Trophoblast cell (in vitro differentiated cells and primary cell): ENCODE data around the gene SH2B3.

ENCODE experiments used
- DNase-seq, 2 donors: peaks; one replicate each; pipeline ENCODE4 v3.0.0-alpha.2; 2016
- H2AFZ ChIP-seq: 2 replicates; pipeline ENCODE4 v1.6.1; 2013; ENCODE audit warnings: low read length, moderate library complexity, mild to moderate bottlenecking; ENCODE audit not compliant: insufficient read depth, poor library complexity
- H2AK5ac ChIP-seq: 2 replicates; pipeline ENCODE4 v1.6.1; 2013; ENCODE audit warnings: mild to moderate bottlenecking, low read length
- H2BK120ac ChIP-seq: 2 replicates; pipeline ENCODE4 v1.6.1; 2013; ENCODE audit warnings: low read length, mild to moderate bottlenecking, moderate library complexity; ENCODE audit not compliant: insufficient read depth, poor library complexity
- H2BK12ac ChIP-seq: 2 replicates; pipeline ENCODE4 v1.6.1; 2013; ENCODE audit warnings: mild to moderate bottlenecking, low read length, moderate library complexity
- H2BK5ac ChIP-seq: 2 replicates; pipeline ENCODE4 v1.6.1; 2013; ENCODE audit warnings: low read length, low read depth, moderate library complexity, mild to moderate bottlenecking; ENCODE audit not compliant: poor library complexity
- H3K14ac ChIP-seq: 2 replicates; pipeline ENCODE4 v1.6.1; 2013; ENCODE audit warnings: mild to moderate bottlenecking, low read length
- H3K18ac ChIP-seq: 2 replicates; pipeline ENCODE4 v1.6.1; 2013; ENCODE audit warnings: mild to moderate bottlenecking, low read length
- H3K23ac ChIP-seq: 2 replicates; pipeline ENCODE4 v1.6.1; 2013; ENCODE audit warnings: low read length
- H3K27ac ChIP-seq: 2 replicates; pipeline ENCODE4 v1.5.1; 2013; ENCODE audit warnings: low read depth, mild to moderate bottlenecking, inconsistent platforms, low read length, moderate library complexity
- H3K27me3 ChIP-seq: 2 replicates; pipeline ENCODE4 v1.6.1; 2013; ENCODE audit warnings: inconsistent platforms, mild to moderate bottlenecking, low read length, moderate library complexity; ENCODE audit not compliant: insufficient read depth
- H3K36me3 ChIP-seq, 2 experiments: 1 replicate in 1 of 2; 2 replicates in 1 of 2; pipeline ENCODE4 v1.6.1; 2013; ENCODE audit warnings: low read length in 2 of 2, mild to moderate bottlenecking in 2 of 2, moderate library complexity in 1 of 2; ENCODE audit not compliant: insufficient read depth in 2 of 2, control insufficient read depth in 1 of 2
- H3K4ac ChIP-seq: 2 replicates; pipeline ENCODE4 v1.6.1; 2013; ENCODE audit warnings: low read depth, mild to moderate bottlenecking, low read length, moderate library complexity
- H3K4me1 ChIP-seq, 2 experiments: 1 replicate in 1 of 2; 2 replicates in 1 of 2; pipeline ENCODE4 v1.6.1; 2013; ENCODE audit warnings: low read length in 2 of 2, mild to moderate bottlenecking in 2 of 2, moderate library complexity in 1 of 2; ENCODE audit not compliant: insufficient read depth in 2 of 2, control insufficient read depth in 1 of 2
- H3K4me2 ChIP-seq: 2 replicates; pipeline ENCODE4 v1.6.1; 2013; ENCODE audit warnings: inconsistent platforms, mild to moderate bottlenecking, low read length, moderate library complexity
- H3K4me3 ChIP-seq: 2 replicates; pipeline ENCODE4 v1.5.1; 2013; ENCODE audit warnings: mild to moderate bottlenecking, low read depth, low read length, inconsistent platforms
- H3K79me1 ChIP-seq: one replicate; pipeline ENCODE4 v1.6.1; 2013; ENCODE audit warnings: low read length
- H3K79me2 ChIP-seq: 2 replicates; pipeline ENCODE4 v1.6.1; 2013; ENCODE audit warnings: low read length, mild to moderate bottlenecking; ENCODE audit not compliant: control insufficient read depth, insufficient read depth, poor library complexity
- H3K9ac ChIP-seq: 2 replicates; pipeline ENCODE4 v1.6.1; 2013; ENCODE audit warnings: mild to moderate bottlenecking, low read length
- H3K9me3 ChIP-seq: 2 replicates; pipeline ENCODE4 v1.6.1; 2013; ENCODE audit warnings: low read depth, mild to moderate bottlenecking, control low read depth, inconsistent platforms, low read length; ENCODE audit not compliant: insufficient read depth
- H4K12ac ChIP-seq: 2 replicates; pipeline ENCODE4 v1.6.1; 2013; ENCODE audit warnings: low read depth, mild to moderate bottlenecking, low read length, moderate library complexity
- H4K8ac ChIP-seq: 2 replicates; pipeline ENCODE4 v1.6.1; 2013; ENCODE audit warnings: low read depth, mild to moderate bottlenecking, low read length, moderate library complexity
- H4K91ac ChIP-seq: one replicate; pipeline ENCODE4 v1.6.1; 2013; ENCODE audit warnings: low read depth, mild to moderate bottlenecking, low read length, moderate library complexity
- WGBS: extraction: QIAGEN DNeasy Blood & Tissue Kit; methylation state at CpG from one replicate; pipeline ENCODE4 v1.1.7; 2013; ENCODE audit warnings: missing lambda C conversion rate; ENCODE audit not compliant: insufficient read length, insufficient coverage; ENCODE audit errors: extremely low coverage; 5-methylcytosine and 5-hydroxymethylcytosine counted together

SH2B3 gene

DNA sequence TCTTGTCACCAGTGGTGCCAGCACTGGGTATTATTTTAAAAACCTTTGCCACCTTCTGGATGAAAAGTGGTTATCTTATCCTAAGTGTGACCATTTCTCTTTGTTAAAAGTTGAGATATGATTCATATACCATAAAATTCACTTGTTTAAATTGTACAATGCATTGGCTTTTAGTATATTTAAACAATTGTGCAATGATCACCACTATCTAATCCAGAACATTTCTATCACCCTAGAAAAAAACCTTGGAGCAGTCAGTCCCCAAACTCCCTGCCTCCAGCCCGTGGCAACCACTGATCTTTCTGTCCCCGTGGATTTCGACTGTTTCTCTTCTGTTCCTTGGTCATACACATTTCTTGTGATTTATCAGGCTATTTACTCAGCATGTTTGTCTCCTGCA lies 28.3 kb downstream of the SH2B3 start:
- Histone ChIP-seq H3K14ac (no peak overlapping the region), H2BK12ac (no peak overlapping the region), H4K91ac (no peak overlapping the region), H2BK5ac (no peak overlapping the region), H3K27ac (no peak overlapping the region), H3K4ac (no peak overlapping the region), H3K18ac (no peak overlapping the region), H3K9ac (no peak overlapping the region), H3K36me3 (no peaks in the 10 kb centered on the region), H3K4me3 (no peak overlapping the region), H4K12ac (no peak overlapping the region), H4K8ac (no peak overlapping the region), H2AK5ac (no peak overlapping the region), H3K4me2 (no peak overlapping the region), H3K79me1 (no peaks in the 10 kb centered on the region), H3K79me2 (no peaks in the 10 kb centered on the region), H3K4me1 (peaks cover 0 to 4% of the 10 kb centered on the region in 2 experiments), H2AFZ (no peak overlapping the region), H3K9me3 (peaks cover 3% of the 10 kb centered on the region), H2BK120ac (no peak overlapping the region), H3K27me3 (no peaks in the 10 kb centered on the region), H3K23ac (no peak overlapping the region)
- no peak for DNase-seq
- no CpG with 5 or more reads among the region's 3 CpGs for WGBS

DNA sequence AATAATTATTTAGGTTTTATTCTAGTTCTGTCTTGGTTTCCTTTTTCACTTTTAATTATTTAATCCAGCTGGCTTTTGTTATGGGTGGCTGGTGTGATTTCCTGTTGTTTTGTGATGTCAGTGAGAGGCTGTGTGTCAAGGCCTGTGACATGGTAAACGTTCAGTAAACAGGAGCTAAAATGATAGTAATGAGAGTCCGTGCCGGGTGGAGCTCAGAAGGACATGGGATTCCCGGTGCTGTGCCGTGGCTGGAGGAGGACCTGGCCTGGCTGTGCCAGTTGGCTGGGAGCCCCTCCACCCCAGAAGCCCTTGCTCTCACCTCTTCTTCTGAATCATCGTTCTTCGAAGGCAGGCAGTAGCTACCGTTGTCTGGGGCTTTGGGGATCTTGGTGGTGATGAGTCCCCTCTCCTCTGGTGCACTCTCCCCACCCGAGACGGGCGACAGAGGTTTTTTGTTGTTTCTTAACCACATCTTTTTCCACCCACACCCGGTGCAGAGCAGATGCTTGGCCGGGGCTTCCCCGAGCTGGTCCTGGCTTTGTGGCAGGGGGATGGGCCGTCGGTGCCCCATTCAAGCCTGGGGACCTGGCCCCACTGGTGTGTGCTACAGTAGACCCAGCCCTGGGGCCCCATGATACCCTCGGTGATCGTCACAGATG lies 29.1 kb downstream of the SH2B3 start:
- Histone ChIP-seq H3K4me1 (peaks cover 0 to 4% of the 10 kb centered on the region in 2 experiments), H2BK120ac (no peak overlapping the region), H3K4me3 (no peak overlapping the region), H3K18ac (no peak overlapping the region), H3K9me3 (peaks cover 3% of the 10 kb centered on the region), H3K4ac (no peak overlapping the region), H3K27ac (no peak overlapping the region), H3K14ac (no peak overlapping the region), H2BK5ac (no peak overlapping the region), H2BK12ac (no peak overlapping the region), H3K36me3 (no peaks in the 10 kb centered on the region), H4K12ac (no peak overlapping the region), H3K9ac (no peak overlapping the region), H2AK5ac (no peak overlapping the region), H2AFZ (no peak overlapping the region), H4K91ac (no peak overlapping the region), H3K79me1 (no peaks in the 10 kb centered on the region), H4K8ac (no peak overlapping the region), H3K23ac (no peak overlapping the region), H3K4me2 (no peak overlapping the region), H3K79me2 (no peaks in the 10 kb centered on the region), H3K27me3 (no peaks in the 10 kb centered on the region)
- DNase-seq: no peak
- WGBS: no CpG with 5 or more reads among the region's 18 CpGs

- H3K27me3 ChIP-seq: no peaks in the 10 kb centered on the region
- no peak overlapping the region for H2BK12ac ChIP-seq
- H3K4me3 ChIP-seq: no peak overlapping the region
- H3K4ac ChIP-seq: no peak overlapping the region
- H3K36me3 ChIP-seq: no peaks in the 10 kb centered on the region
- no peak overlapping the region for H3K18ac ChIP-seq
- no peak overlapping the region for H2AK5ac ChIP-seq
- H3K23ac ChIP-seq: no peak overlapping the region
- no peak overlapping the region for H3K9ac ChIP-seq
- H4K91ac ChIP-seq: no peak overlapping the region
- H3K9me3 ChIP-seq: peaks cover 3% of the 10 kb centered on the region
- H2AFZ ChIP-seq: no peak overlapping the region
- no peak for DNase-seq
- H2BK120ac ChIP-seq: no peak overlapping the region
- H2BK5ac ChIP-seq: no peak overlapping the region
- no CpG with 5 or more reads among the region's 16 CpGs for WGBS
- H3K79me2 ChIP-seq: no peaks in the 10 kb centered on the region
- H3K27ac ChIP-seq: no peak overlapping the region
- no peak overlapping the region for H3K4me2 ChIP-seq
- H3K14ac ChIP-seq: no peak overlapping the region
- no peak overlapping the region for H4K8ac ChIP-seq
- H3K79me1 ChIP-seq: no peaks in the 10 kb centered on the region
- peaks cover 0 to 4% of the 10 kb centered on the region in 2 experiments for H3K4me1 ChIP-seq
- H4K12ac ChIP-seq: no peak overlapping the region
Observed at GRCh38 chr12:111435661-111436201, 30.0 kb downstream of the SH2B3 start.

DNA sequence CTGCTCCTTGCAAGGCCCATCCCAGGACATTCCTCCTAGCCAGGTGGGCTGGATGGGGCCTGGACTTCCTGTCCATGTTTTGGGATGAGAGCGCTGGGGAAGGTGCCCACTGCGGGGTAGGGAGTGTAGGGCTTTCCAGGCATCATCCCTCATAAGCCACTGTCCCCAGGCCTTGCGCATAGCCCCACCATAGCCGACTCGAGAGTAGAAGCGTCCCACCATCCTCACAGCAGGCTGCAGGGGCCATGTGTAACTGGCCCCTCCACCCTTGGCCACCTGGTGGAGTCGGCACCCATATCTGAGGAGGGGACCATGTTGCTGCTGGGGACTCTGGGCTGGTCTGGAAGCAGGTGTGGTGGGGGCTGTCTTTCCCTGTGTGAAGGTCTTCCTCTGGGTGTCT lies 30.5 kb downstream of the SH2B3 start:
- H3K27ac ChIP-seq: no peak overlapping the region
- H3K4me3 ChIP-seq: no peak overlapping the region
- WGBS: no CpG with 5 or more reads among the region's 7 CpGs
- no peaks in the 10 kb centered on the region for H3K36me3 ChIP-seq
- H3K79me1 ChIP-seq: no peaks in the 10 kb centered on the region
- no peak overlapping the region for H2BK5ac ChIP-seq
- H3K18ac ChIP-seq: no peak overlapping the region
- H3K23ac ChIP-seq: no peak overlapping the region
- H2AFZ ChIP-seq: no peak overlapping the region
- H3K79me2 ChIP-seq: no peaks in the 10 kb centered on the region
- H3K14ac ChIP-seq: no peak overlapping the region
- no peak overlapping the region for H3K4me2 ChIP-seq
- no peak overlapping the region for H4K91ac ChIP-seq
- H4K8ac ChIP-seq: no peak overlapping the region
- H3K9ac ChIP-seq: no peak overlapping the region
- no peak for DNase-seq
- H2BK12ac ChIP-seq: no peak overlapping the region
- H2AK5ac ChIP-seq: no peak overlapping the region
- H2BK120ac ChIP-seq: no peak overlapping the region
- H3K4me1 ChIP-seq: peaks cover 0 to 4% of the 10 kb centered on the region in 2 experiments
- H3K4ac ChIP-seq: no peak overlapping the region
- H3K27me3 ChIP-seq: no peaks in the 10 kb centered on the region
- H4K12ac ChIP-seq: no peak overlapping the region
- H3K9me3 ChIP-seq: peaks cover 3% of the 10 kb centered on the region
